ENCODE results near the gene CETN2. TPM values are rescaled to one million over a fixed set of nuclear protein-coding genes. Genes with fewer than 3 reads are reported as not detected.
A peak's percentile ranks its signal among the peaks of the same experiment; 100 is the strongest.

CETN2 gene
- total RNA-seq (1 to 10 TPM; 6.5 to 7.6 (median 6.9) TPM), total RNA-seq (4.6 to 17.6 (median 9.1) reads per million in 29 experiments)
- 14.2 TPM for total RNA-seq (2013)

DNA sequence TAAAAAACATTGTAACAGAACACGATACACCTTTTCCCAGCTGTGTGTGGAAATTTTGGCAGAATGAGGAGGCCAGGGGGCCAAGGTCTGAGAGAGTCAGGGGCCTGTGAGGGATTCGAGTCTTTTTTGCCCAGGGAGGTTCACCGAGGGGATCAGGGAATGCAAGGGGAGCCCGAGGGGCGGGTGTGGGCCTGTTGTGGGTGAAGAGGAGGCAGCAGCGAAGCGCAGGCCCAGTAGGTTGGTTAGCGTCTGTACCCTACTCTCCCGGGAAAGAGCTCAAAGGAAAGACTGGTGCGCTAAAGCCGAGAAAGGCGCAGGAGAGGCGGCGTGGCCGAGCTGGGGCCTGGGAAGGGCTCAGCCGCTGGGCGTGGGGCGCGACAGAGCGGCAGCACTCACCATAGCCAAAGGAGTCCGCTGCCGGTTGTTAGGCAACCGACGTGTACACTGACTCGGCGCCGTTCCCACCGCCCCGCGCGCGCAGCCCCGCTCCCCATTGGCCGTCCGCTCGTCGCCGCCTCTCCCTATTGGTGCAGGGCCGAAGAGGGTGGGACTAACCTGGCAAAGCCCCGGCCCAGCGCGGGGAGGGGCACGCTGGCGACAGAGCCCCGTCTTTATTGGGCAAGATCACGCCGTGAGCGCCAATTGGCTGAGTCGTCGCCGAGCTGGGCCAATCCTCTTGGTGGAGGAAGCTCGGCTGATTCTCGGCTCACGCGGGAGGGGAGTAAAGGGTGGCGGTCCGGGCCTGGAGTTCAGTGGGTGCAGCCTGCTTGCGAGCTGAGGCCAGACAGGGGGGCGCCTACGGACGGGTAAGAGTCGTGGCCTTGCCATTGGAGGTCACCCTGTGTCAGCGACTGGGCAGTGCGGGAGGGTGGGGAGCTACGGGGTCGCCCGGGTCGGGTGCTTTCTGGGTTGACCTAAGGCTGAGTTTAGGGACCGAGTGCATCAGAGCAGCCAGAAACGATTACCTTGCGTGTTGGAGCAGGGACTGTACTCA lies at the start of gene CETN2, which contains the start of gene NSDHL:
Gene CETN2, minus strand, starts transcription at position 446 of the 994 bp plus-strand sequence. Its CDS starts 47 bp downstream, at position 399.
Gene NSDHL, plus strand, starts transcription at position 752 of the 994 bp plus-strand sequence. CDS start 15,262 bp downstream, outside the sequence.
- H3K27me3 ChIP-seq (replicated peaks in 1 of 2; ENCODE audit: control insufficient read depth in 2 of 2, extremely low read depth in 1 of 2, insufficient read depth in 2 of 2, low read length in 1 of 2): no peaks in the 10 kb centered on the region
- no peaks in the 10 kb centered on the region for H3K9me3 ChIP-seq
- H3K4me1 ChIP-seq (ENCODE audit: control insufficient read depth in 1 of 2, extremely low read depth in 1 of 2, insufficient read depth in 2 of 2, low read length in 2 of 2): peaks cover 2 to 20% of the 10 kb centered on the region in 2 experiments
- ChIA-PET POLR2A (interaction anchor here in 1 of 2 donors (0.5 to 0.8 kb wide), 2 partner anchors 110 to 111 kb away, joined by 3 to 13 read pairs; no protein-coding TSS in a partner anchor), CTCF (interaction anchor here in 1 of 2 donors (0.6 kb wide), 1 partner anchor 1006 kb away, joined by 3 read pairs; no protein-coding TSS in a partner anchor)
- DNase-seq (peak; percentile 86 to 95 (median 92)), ATAC-seq (replicated peaks in 1 of 4) (peak; percentile 97 to 99 (median 98))
- H3K27me3 Mint-ChIP-seq: peaks cover 0 to 3% of the 10 kb centered on the region in 2 donors
- under 1% methylated on average over 47 of the region's 71 CpGs for WGBS (ENCODE audit: insufficient coverage)
- peaks cover 10% of the 10 kb centered on the region for H3K36me3 Mint-ChIP-seq
- H3K27ac ChIP-seq (ENCODE audit: low read length): peak within 1 kb of the TSS; percentile 55
- no peaks in the 10 kb centered on the region for H3K36me3 ChIP-seq (ENCODE audit: control insufficient read depth in 2 of 2, extremely low read depth in 1 of 2, insufficient read depth in 1 of 2, low read length in 1 of 2)
- peak within 1 kb of the TSS; percentile 52 to 68 for H3K4me3 ChIP-seq (ENCODE audit: control insufficient read depth in 1 of 2, extremely low read depth in 1 of 2, low read length in 1 of 2)
- peak within 1 kb of the TSS; percentile 84 to 88 for H3K27ac Mint-ChIP-seq
- peak within 1 kb of the TSS; percentile 85 to 95 (median 91) for H3K4me3 Mint-ChIP-seq
- peaks cover 10 to 35% (median 29%) of the 10 kb centered on the region in 3 donors for H3K4me1 Mint-ChIP-seq
- no peaks in the 10 kb centered on the region for H3K9me3 Mint-ChIP-seq

DNA sequence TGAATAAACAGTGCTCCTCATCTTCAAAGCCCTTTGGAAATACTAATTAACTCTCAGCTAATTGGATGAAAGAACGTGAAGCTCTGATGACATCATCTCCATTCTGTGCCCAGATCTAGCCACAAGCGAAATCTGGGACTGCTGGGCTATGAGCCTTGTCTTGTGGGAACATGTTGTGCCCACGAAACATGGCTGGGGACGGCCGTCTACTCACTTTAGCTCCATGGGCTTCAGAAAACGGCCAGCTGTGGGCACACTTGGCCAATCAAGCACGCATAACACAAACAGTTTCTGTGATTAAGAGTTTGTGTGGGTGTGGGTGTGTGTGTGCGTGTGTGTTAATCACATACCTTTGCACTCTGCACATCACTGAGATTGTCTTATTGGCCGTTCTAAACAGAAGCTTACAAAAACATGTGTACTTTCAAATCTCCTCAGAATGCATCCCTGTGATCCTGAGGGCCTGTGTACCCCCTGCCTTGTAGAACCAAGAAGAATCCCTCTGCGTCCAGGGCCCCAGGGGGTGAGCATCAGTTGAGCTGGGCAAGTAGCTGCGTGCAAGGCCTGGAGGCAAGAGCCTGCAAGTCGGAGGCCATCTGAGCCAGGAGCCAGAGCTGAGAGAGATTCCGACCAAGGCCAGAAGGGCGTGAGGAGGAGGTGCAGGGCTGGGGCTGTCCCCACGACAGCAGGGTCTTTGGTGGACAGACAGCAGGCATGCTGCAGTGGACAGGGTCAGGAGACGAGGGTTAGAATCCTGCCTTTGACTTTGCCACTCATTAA lies 48.6 kb upstream of the CETN2 start:
- H3K9me3 Mint-ChIP-seq: no peaks in the 10 kb centered on the region
- 80% methylated on average over 7 of the region's 16 CpGs for WGBS (ENCODE audit: insufficient coverage)
- Histone ChIP-seq H3K9me3 (no peaks in the 10 kb centered on the region), H3K27ac (ENCODE audit: low read length) (no peak overlapping the region), H3K4me1 (ENCODE audit: control insufficient read depth in 1 of 2, extremely low read depth in 1 of 2, insufficient read depth in 2 of 2, low read length in 2 of 2) (no peaks in the 10 kb centered on the region), H3K36me3 (ENCODE audit: control insufficient read depth in 2 of 2, extremely low read depth in 1 of 2, insufficient read depth in 1 of 2, low read length in 1 of 2) (no peaks in the 10 kb centered on the region), H3K4me3 (ENCODE audit: control insufficient read depth in 1 of 2, extremely low read depth in 1 of 2, low read length in 1 of 2) (no peak overlapping the region), H3K27me3 (replicated peaks in 1 of 2; ENCODE audit: control insufficient read depth in 2 of 2, extremely low read depth in 1 of 2, insufficient read depth in 2 of 2, low read length in 1 of 2) (peaks cover 0 to 4% of the 10 kb centered on the region in 2 experiments)
- DNase-seq: no peak
- H3K27me3 Mint-ChIP-seq: peaks cover 5 to 18% of the 10 kb centered on the region in 2 donors
- ChIA-PET POLR2A (no interaction called here), CTCF (no interaction called here)
- H3K27ac Mint-ChIP-seq: no peak overlapping the region
- H3K4me3 Mint-ChIP-seq: no peak overlapping the region
- no peak for ATAC-seq (replicated peaks in 1 of 4)
- no peaks in the 10 kb centered on the region for H3K36me3 Mint-ChIP-seq
- H3K4me1 Mint-ChIP-seq: no peaks in the 10 kb centered on the region

DNA sequence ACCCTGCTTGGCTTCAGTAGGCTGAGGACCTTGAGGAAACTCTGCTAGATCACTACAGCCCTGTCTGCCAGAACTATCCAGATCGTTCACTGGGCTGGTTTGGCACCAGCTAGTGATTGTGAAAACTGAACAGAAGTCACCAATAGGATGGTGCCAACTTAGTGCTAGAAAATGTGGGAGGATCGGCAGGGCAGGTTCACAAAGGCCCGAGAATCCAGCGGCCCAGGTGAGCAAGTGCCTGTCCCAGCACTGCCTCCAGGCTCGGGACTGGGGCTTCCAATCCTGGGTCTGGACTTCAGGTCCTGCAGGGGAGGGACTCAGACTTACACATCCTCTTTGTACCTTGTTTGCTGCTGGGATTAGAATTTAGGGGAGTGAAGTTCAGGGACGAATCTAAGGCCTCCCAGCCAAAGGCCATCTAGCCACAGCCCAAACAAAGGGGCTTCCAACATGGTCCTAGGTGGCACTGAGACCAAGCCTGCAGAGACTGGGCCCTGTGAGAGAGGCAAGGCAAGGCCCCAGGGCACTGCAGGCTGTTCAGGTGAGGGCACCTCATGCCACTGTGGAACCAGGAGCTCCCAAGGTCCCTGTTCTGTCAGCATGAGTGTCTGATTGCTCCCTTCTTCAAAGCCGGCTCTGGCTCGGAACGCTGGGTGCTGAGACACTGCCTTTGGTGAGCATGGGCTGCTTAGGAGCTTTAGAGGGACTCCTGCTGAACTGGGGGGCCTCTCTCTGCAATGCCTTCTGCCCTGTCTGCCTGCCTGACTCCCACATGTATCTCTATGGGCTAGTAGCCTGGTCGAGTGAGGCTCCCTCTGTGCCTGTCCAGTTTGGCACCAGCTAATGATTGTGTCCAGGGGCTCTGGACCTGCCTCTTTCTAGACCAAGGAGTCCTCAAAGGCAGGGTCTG lies 46.6 kb upstream of the CETN2 start:
- ATAC-seq (replicated peaks in 1 of 4): no peak
- DNase-seq: no peak
- Histone ChIP-seq H3K4me1 (ENCODE audit: control insufficient read depth in 1 of 2, extremely low read depth in 1 of 2, insufficient read depth in 2 of 2, low read length in 2 of 2) (peaks cover 0 to 10% of the 10 kb centered on the region in 2 experiments), H3K27ac (ENCODE audit: low read length) (no peak overlapping the region), H3K27me3 (replicated peaks in 1 of 2; ENCODE audit: control insufficient read depth in 2 of 2, extremely low read depth in 1 of 2, insufficient read depth in 2 of 2, low read length in 1 of 2) (peaks cover 0 to 4% of the 10 kb centered on the region in 2 experiments), H3K4me3 (ENCODE audit: control insufficient read depth in 1 of 2, extremely low read depth in 1 of 2, low read length in 1 of 2) (no peak overlapping the region), H3K36me3 (ENCODE audit: control insufficient read depth in 2 of 2, extremely low read depth in 1 of 2, insufficient read depth in 1 of 2, low read length in 1 of 2) (no peaks in the 10 kb centered on the region), H3K9me3 (no peaks in the 10 kb centered on the region)
- WGBS (ENCODE audit: insufficient coverage): 80% methylated on average over 1 of the region's 10 CpGs
- Mint-ChIP-seq H3K27me3 (peaks cover 5 to 18% of the 10 kb centered on the region in 2 donors), H3K9me3 (no peaks in the 10 kb centered on the region), H3K4me1 (peaks cover 2 to 6% (median 6%) of the 10 kb centered on the region in 3 donors), H3K36me3 (no peaks in the 10 kb centered on the region), H3K4me3 (no peak overlapping the region), H3K27ac (no peak overlapping the region)
- POLR2A ChIA-PET: no interaction called here
- CTCF ChIA-PET: no interaction called here

DNA sequence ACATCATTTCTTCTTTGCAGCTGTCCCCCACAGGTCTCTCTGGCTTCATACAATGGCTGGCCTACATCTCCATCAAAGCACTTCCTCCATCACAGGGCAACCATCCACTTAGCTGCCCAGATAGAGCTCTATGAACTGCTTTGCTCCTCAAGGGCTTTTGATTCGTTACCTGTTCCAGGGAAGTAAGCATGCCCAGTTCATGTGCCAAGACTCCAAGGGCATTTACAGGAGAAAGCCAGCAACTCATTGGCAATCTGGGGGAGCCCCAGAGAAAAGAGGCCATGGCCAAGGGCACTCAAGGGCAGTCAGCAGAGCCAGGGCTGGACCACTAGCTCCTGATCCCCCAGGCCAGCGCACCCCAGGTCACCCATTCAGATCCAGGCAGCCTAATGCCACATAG lies 42.8 kb upstream of the CETN2 start:
- 100% methylated on average over 1 of the region's 2 CpGs for WGBS (ENCODE audit: insufficient coverage)

DNA sequence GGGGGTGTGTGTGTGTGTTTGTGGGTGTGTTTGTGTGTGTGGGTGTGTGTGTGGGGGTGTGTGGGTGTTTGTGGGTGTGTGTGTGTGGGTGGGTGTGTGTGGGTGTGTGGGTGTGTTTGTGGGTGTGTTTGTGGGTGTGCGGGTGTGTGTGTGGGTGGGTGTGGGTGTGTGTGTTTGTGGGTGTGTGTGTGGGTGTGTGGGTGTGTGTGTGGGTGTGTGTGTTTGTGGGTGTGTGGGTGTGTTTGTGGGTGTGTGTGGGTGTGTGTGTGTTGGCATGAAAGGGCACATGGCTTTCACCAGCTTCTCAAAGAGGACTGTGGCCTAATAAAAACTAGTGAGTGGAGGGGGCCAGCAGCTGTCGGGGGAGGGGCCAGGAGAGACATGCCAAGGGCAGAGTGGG lies 42.0 kb upstream of the CETN2 start:
- Mint-ChIP-seq H3K9me3 (no peaks in the 10 kb centered on the region), H3K27me3 (peaks cover 5 to 13% of the 10 kb centered on the region in 2 donors), H3K4me3 (no peak overlapping the region), H3K36me3 (peaks cover 19% of the 10 kb centered on the region), H3K4me1 (peaks cover 8 to 13% (median 13%) of the 10 kb centered on the region in 3 donors), H3K27ac (no peak overlapping the region)
- DNase-seq (no peak), ATAC-seq (replicated peaks in 1 of 4) (no peak)
- Histone ChIP-seq H3K9me3 (no peaks in the 10 kb centered on the region), H3K27me3 (replicated peaks in 1 of 2; ENCODE audit: control insufficient read depth in 2 of 2, extremely low read depth in 1 of 2, insufficient read depth in 2 of 2, low read length in 1 of 2) (no peaks in the 10 kb centered on the region), H3K4me1 (ENCODE audit: control insufficient read depth in 1 of 2, extremely low read depth in 1 of 2, insufficient read depth in 2 of 2, low read length in 2 of 2) (peaks cover 0 to 14% of the 10 kb centered on the region in 2 experiments), H3K27ac (ENCODE audit: low read length) (no peak overlapping the region), H3K4me3 (ENCODE audit: control insufficient read depth in 1 of 2, extremely low read depth in 1 of 2, low read length in 1 of 2) (no peak overlapping the region), H3K36me3 (ENCODE audit: control insufficient read depth in 2 of 2, extremely low read depth in 1 of 2, insufficient read depth in 1 of 2, low read length in 1 of 2) (peaks cover 4 to 13% of the 10 kb centered on the region in 2 donors)
- ChIA-PET CTCF (no interaction called here), POLR2A (no interaction called here)
- WGBS (ENCODE audit: insufficient coverage): 100% methylated on average over 1 of the region's 2 CpGs

More for the DNA sequence above, 42.8 kb upstream of the CETN2 start:
- no peaks in the 10 kb centered on the region for H3K9me3 ChIP-seq
- Mint-ChIP-seq H3K4me1 (peaks cover 8 to 13% (median 13%) of the 10 kb centered on the region in 3 donors), H3K36me3 (peaks cover 19% of the 10 kb centered on the region), H3K27me3 (peaks cover 5 to 17% of the 10 kb centered on the region in 2 donors), H3K27ac (peak overlapping the region in 1 of 2 donors; percentile 34), H3K4me3 (no peak overlapping the region), H3K9me3 (no peaks in the 10 kb centered on the region)
- DNase-seq: no peak
- CTCF ChIA-PET: no interaction called here
- no peaks in the 10 kb centered on the region for H3K27me3 ChIP-seq (replicated peaks in 1 of 2; ENCODE audit: control insufficient read depth in 2 of 2, extremely low read depth in 1 of 2, insufficient read depth in 2 of 2, low read length in 1 of 2)
- no peak overlapping the region for H3K27ac ChIP-seq (ENCODE audit: low read length)
- no peak overlapping the region for H3K4me3 ChIP-seq (ENCODE audit: control insufficient read depth in 1 of 2, extremely low read depth in 1 of 2, low read length in 1 of 2)
- POLR2A ChIA-PET: no interaction called here
- no peak for ATAC-seq (replicated peaks in 1 of 4)
- peaks cover 0 to 14% of the 10 kb centered on the region in 2 experiments for H3K4me1 ChIP-seq (ENCODE audit: control insufficient read depth in 1 of 2, extremely low read depth in 1 of 2, insufficient read depth in 2 of 2, low read length in 2 of 2)
- H3K36me3 ChIP-seq (ENCODE audit: control insufficient read depth in 2 of 2, extremely low read depth in 1 of 2, insufficient read depth in 1 of 2, low read length in 1 of 2): peaks cover 4 to 9% of the 10 kb centered on the region in 2 donors

All from T-cell (primary cell).